A673 (cell line): ENCODE data around the gene SAP30BP. TPM values are rescaled to one million over a fixed set of nuclear protein-coding genes. Genes with fewer than 3 reads are reported as not detected.

Experiments used
- BruUV-seq: library from RNA; stranded (reverse); fragments of 400-500 nt; replicated peaks from 2 replicates; lab custom pipeline; 2021; lab: Mats Ljungman, UMichigan
- CTCF ChIA-PET: fragments of 300-600 bp; sonication (Branson Sonifier 250); formaldehyde crosslinking; loops from one replicate; lab custom pipeline; 2022; ENCODE audit warnings: antibody characterized with exemption; lab: Charles Lee
- POLR2A ChIA-PET: fragments of 300-600 bp; sonication (Branson Sonifier 250); formaldehyde crosslinking; loops from one replicate; lab custom pipeline; 2022; ENCODE audit warnings: antibody characterized with exemption; ENCODE audit not compliant: low non-redundant PET; lab: Charles Lee
- DNase-seq: peaks from one replicate; pipeline ENCODE4 v3.0.0-alpha.2; 2015; ENCODE audit warnings: low spot score
- H3K27ac ChIP-seq: fragments of 200-600 bp; sonication (generic); 2 replicates; pipeline ENCODE4 v1.5.1; 2016; ENCODE audit warnings: mixed run types, low read depth, mild to moderate bottlenecking, mixed read lengths, antibody characterized with exemption, low read length; ENCODE audit not compliant: poor library complexity, severe bottlenecking
- H3K27me3 ChIP-seq: fragments of 200-600 bp; sonication (generic); replicated peaks from 2 replicates; pipeline ENCODE4 v1.6.1; 2017; ENCODE audit warnings: mixed run types, low read depth, mild to moderate bottlenecking, mixed read lengths, antibody characterized with exemption, low read length; ENCODE audit not compliant: insufficient read depth, poor library complexity
- H3K36me3 ChIP-seq: fragments of 200-600 bp; sonication (generic); 2 replicates; pipeline ENCODE4 v1.6.1; 2016; ENCODE audit warnings: mixed run types, mild to moderate bottlenecking, mixed read lengths, antibody characterized with exemption, low read length; ENCODE audit not compliant: insufficient read depth, poor library complexity, severe bottlenecking
- H3K4me1 ChIP-seq: fragments of 200-600 bp; sonication (generic); 2 replicates; pipeline ENCODE4 v1.6.1; 2017; ENCODE audit warnings: mixed run types, mild to moderate bottlenecking, mixed read lengths, antibody characterized with exemption, low read length; ENCODE audit not compliant: insufficient read depth, poor library complexity, severe bottlenecking
- H3K4me3 ChIP-seq: fragments of 200-600 bp; sonication (generic); 2 replicates; pipeline ENCODE4 v1.5.1; 2016; ENCODE audit warnings: low read depth, mixed run types, mild to moderate bottlenecking, mixed read lengths, low read length; ENCODE audit not compliant: poor library complexity, severe bottlenecking
- H3K9me3 ChIP-seq: fragments of 200-600 bp; sonication (generic); 2 replicates; pipeline ENCODE4 v1.6.1; 2016; ENCODE audit warnings: mixed run types, low read depth, mild to moderate bottlenecking, mixed read lengths, antibody characterized with exemption, low read length; ENCODE audit not compliant: poor library complexity, severe bottlenecking
- EZH2 ChIP-seq: fragments of 200-600 bp; sonication (generic); IDR thresholded peaks from 2 replicates; pipeline ENCODE4 v1.6.1; 2017; ENCODE audit warnings: borderline replicate concordance, low read depth, mild to moderate bottlenecking, mixed read lengths, antibody characterized with exemption, low read length; ENCODE audit not compliant: poor library complexity, severe bottlenecking
- intact Hi-C: fragments of 100-400 bp; cut with micrococcal nuclease; formaldehyde crosslinking; loops from one replicate; pipeline ENCODE4 v1.10.0; 2022; ENCODE audit not compliant: unreplicated experiment
- total RNA-seq: library from RNA; stranded (reverse); gene quantifications from 2 replicates; pipeline ENCODE4 v1.2.3, GENCODE V29; 2021
- TF ChIP-seq, protein P1 (sequence below): fragments of 300-800, 200-600 bp; sonication (generic); conservative IDR thresholded peaks from 2 replicates; pipeline ENCODE4 v1.5.1; 2017; ENCODE audit warnings: low read depth, mild to moderate bottlenecking, antibody characterized with exemption, low read length, moderate library complexity, mixed read lengths

Gene SAP30BP
- total RNA-seq, 1 experiment from 2014 or later = 98.1 TPM

GRCh38 chr17:75754378-75755204 lies 87.5 kb downstream of the SAP30BP start:
- Histone ChIP-seq H3K9me3 (no peaks in the 10 kb centered on the region), H3K27ac (peak overlapping the region; percentile 70), H3K36me3 (no peaks in the 10 kb centered on the region), H3K4me1 (peaks cover 5% of the 10 kb centered on the region), H3K4me3 (no peak overlapping the region), H3K27me3 (no peaks in the 10 kb centered on the region)
- no TSS peak for BruUV-seq
- no peak for DNase-seq
- CTCF ChIA-PET = interaction anchor here (0.5 to 1.6 kb wide), 3 partner anchors 10 to 375 kb away, joined by 3 to 10 read pairs (median 6); partner anchors contain the start of gene GALK1
- intact Hi-C loops = no loop called here
- POLR2A ChIA-PET = no interaction called here
- TF ChIP-seq, protein P1, sequence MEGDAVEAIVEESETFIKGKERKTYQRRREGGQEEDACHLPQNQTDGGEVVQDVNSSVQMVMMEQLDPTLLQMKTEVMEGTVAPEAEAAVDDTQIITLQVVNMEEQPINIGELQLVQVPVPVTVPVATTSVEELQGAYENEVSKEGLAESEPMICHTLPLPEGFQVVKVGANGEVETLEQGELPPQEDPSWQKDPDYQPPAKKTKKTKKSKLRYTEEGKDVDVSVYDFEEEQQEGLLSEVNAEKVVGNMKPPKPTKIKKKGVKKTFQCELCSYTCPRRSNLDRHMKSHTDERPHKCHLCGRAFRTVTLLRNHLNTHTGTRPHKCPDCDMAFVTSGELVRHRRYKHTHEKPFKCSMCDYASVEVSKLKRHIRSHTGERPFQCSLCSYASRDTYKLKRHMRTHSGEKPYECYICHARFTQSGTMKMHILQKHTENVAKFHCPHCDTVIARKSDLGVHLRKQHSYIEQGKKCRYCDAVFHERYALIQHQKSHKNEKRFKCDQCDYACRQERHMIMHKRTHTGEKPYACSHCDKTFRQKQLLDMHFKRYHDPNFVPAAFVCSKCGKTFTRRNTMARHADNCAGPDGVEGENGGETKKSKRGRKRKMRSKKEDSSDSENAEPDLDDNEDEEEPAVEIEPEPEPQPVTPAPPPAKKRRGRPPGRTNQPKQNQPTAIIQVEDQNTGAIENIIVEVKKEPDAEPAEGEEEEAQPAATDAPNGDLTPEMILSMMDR = no peak
- TF ChIP-seq EZH2 = no peak

GRCh38 chr17:75755205-75755901 lies 88.2 kb downstream of the SAP30BP start:
- intact Hi-C loops = no loop called here
- TF ChIP-seq, protein P1 = no peak
- no peak for TF ChIP-seq EZH2
- no peak overlapping the region for H3K4me3 ChIP-seq
- no TSS peak for BruUV-seq
- no peaks in the 10 kb centered on the region for H3K9me3 ChIP-seq
- CTCF ChIA-PET = interaction anchor here (0.6 kb wide), 1 partner anchor 566 kb away, joined by 3 read pairs; no protein-coding TSS in a partner anchor
- H3K36me3 ChIP-seq = no peaks in the 10 kb centered on the region
- H3K4me1 ChIP-seq = peaks cover 5% of the 10 kb centered on the region
- POLR2A ChIA-PET = no interaction called here
- H3K27ac ChIP-seq = no peak overlapping the region
- DNase-seq = no peak
- H3K27me3 ChIP-seq = no peaks in the 10 kb centered on the region

DNA sequence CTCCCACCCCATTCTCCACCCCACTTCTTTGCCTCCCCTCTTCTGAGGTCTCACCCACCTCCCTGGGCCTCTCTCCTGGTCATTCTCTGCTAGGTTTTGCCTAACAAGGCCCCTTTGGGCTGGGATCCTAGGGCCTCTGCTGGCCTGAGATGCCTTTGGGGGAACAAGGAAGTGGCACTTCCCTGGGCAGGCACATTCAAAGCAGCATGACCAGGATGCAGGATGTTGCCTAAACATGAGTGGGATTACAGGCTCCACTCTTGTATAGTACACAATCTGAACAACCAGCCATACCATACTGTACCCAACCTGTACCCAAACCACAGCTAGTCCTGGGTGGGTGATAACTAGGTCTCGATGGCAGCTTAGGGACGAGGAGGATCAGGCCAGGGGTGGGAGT lies 88.9 kb downstream of the SAP30BP start:
- H3K27ac ChIP-seq = no peak overlapping the region
- peaks cover 5% of the 10 kb centered on the region for H3K4me1 ChIP-seq
- no peak for DNase-seq
- intact Hi-C loops = no loop called here
- ChIA-PET POLR2A (no interaction called here), CTCF (interaction anchor here (0.6 kb wide), 1 partner anchor 567 kb away, joined by 3 read pairs; no protein-coding TSS in a partner anchor)
- H3K4me3 ChIP-seq = no peak overlapping the region
- TF ChIP-seq, protein P1 = no peak
- no peak for TF ChIP-seq EZH2
- H3K36me3 ChIP-seq = no peaks in the 10 kb centered on the region
- no peaks in the 10 kb centered on the region for H3K9me3 ChIP-seq
- H3K27me3 ChIP-seq = no peaks in the 10 kb centered on the region
- BruUV-seq = no TSS peak
